Fibroblast of mammary gland (primary cell): ENCODE data around the gene OR2F1.

Experiments used
- DNase-seq: peaks from one replicate; pipeline ENCODE4 v3.0.0-alpha.2; 2010; ENCODE audit warnings: low read depth
- H3K4me3 ChIP-seq: 2 replicates; pipeline ENCODE4 v1.5.1; 2011; ENCODE audit warnings: low read depth, mild to moderate bottlenecking, low read length, moderate library complexity; ENCODE audit not compliant: control insufficient read depth
- TF ChIP-seq, protein P1 (sequence below): conservative IDR thresholded peaks from 2 replicates; pipeline ENCODE4 v1.5.1; 2011; ENCODE audit warnings: low read depth, low read length, inconsistent platforms; ENCODE audit not compliant: control insufficient read depth, insufficient read depth

OR2F1 gene

DNA sequence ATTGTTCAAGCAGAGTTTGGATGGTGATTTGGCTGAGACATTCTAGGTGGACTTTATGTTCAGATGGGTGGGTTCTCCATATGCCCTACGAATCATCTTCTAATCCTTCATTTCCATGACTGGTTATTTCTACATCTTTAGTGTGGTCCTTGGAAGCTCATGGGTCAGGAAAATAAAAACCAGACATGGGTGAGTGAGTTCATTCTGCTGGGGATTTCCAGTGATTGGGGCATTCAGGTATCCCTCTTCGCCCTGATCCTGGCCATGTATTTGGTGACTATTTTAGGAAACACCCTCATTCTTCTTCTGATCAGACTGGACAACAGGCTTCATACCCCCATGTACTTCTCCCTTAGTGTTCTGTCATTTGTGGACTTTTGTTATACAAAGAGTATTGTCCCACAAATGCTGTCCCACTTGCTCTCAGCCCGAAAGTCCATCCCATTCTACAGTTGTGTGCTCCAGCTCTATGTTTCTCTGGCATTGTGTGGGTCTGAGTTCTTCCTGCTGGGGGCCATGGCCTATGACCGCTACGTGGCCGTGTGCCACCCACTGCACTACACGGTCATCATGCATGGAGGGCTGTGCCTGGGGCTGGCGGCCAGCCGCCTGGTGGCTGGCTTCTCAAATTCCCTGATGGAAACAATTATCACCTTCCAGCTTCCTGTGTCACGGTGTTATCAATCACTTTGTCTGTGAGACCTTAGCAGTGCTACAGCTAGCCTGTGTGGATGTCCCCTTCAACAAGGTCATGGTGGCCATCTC is 26.3 kb downstream of the OR2F1 start:
- DNase-seq = peak; percentile 25
- TF ChIP-seq, protein P1, sequence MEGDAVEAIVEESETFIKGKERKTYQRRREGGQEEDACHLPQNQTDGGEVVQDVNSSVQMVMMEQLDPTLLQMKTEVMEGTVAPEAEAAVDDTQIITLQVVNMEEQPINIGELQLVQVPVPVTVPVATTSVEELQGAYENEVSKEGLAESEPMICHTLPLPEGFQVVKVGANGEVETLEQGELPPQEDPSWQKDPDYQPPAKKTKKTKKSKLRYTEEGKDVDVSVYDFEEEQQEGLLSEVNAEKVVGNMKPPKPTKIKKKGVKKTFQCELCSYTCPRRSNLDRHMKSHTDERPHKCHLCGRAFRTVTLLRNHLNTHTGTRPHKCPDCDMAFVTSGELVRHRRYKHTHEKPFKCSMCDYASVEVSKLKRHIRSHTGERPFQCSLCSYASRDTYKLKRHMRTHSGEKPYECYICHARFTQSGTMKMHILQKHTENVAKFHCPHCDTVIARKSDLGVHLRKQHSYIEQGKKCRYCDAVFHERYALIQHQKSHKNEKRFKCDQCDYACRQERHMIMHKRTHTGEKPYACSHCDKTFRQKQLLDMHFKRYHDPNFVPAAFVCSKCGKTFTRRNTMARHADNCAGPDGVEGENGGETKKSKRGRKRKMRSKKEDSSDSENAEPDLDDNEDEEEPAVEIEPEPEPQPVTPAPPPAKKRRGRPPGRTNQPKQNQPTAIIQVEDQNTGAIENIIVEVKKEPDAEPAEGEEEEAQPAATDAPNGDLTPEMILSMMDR = no peak
- no peak overlapping the region for H3K4me3 ChIP-seq

DNA sequence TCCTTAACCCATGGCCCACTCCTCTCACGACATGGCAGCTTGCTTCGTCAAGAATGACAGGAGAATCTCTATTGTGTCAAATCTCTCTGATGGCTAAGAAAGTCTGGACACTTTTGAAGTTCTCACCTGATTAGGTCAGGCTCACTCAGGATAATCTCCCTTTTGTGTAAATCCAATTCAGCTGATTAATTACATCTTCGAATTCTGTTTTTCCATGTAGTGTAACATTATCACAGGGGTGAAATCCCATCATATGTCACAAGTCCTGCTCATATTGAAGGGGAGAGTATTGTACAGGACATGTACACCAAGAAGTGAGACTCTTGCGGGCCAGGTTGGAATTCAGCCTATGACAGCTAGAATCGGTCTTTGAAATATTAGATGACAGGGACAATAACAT is 29.3 kb downstream of the OR2F1 start:
- no peak for DNase-seq
- no peak overlapping the region for H3K4me3 ChIP-seq
- TF ChIP-seq, protein P1 = no peak

DNA sequence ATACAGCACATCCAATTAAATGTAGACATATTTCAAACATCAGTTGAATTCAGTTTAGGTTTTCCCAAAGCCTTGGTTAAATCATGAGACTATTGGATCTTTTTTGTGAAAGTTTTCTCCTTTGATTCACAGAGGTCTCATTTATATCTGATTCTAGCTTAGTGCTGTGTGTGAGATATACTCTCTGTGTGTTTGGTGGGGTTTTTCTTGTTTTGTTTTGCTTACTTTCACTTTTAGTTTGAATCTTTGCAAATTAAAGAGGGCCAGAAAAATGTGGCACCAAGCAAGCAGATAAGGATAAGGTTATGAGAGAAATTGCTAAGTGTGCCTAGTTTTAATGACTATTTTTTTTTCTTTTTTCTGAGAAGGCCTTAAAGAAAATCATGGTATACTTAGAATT is 32.9 kb downstream of the OR2F1 start:
- TF ChIP-seq, protein P1 = no peak
- no peak overlapping the region for H3K4me3 ChIP-seq
- DNase-seq = no peak

DNA sequence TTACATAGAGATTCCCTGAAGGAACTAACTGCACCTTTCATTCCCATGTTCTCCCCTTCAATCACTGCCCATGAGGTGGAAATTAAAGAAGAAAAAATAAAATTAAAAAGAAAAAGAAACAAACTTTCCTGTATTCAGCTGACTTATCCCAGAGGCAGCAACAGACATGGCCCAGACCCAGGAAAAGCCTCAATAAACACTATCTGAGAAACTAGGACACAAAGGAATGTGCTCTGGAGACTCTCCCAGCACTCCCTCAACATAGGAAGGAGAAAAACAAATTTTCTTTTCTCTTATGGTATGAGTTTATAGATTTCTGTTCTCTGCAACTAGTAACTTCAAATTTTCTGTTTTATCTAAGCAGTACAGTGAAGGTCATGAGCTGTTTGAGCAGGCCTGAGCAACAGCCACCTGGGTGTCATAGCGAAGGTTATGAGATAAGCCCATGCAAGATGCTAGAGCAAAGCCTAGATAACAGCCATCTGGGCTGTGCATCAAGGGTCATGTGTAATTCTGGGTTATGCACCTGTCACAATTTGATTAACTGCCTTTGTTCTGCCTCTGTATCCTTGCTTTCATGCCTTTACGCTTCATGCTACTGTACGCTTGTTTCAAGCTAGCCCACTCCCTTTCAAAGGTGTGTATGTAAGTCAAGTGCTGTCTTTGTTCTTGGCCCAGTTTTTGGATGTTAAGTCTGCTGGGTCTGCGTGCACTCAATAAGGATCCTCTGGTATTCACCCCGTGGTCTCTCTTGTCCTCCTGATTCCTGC is 34.5 kb downstream of the OR2F1 start:
- DNase-seq = no peak
- H3K4me3 ChIP-seq = no peak overlapping the region
- TF ChIP-seq, protein P1 = no peak

DNA sequence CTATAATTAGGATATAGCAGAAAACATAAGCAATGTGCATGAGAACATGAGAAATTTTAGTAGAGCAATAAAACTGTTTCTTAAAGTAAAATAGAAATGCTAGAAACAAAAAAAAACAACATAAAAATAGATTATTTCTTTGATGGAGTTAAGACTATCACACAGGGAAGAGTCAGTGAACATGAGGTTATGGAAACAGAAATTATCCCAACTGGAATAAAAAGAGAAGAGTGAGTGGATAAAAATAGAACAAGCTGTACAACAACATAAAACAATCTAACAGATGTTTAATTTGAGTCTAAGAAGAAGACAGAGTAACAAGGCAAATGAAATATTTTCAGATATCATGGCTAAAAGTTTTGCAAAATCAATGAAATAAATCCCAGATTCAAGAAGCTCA is 38.0 kb downstream of the OR2F1 start:
- H3K4me3 ChIP-seq = no peak overlapping the region
- TF ChIP-seq, protein P1 = no peak
- no peak for DNase-seq

DNA sequence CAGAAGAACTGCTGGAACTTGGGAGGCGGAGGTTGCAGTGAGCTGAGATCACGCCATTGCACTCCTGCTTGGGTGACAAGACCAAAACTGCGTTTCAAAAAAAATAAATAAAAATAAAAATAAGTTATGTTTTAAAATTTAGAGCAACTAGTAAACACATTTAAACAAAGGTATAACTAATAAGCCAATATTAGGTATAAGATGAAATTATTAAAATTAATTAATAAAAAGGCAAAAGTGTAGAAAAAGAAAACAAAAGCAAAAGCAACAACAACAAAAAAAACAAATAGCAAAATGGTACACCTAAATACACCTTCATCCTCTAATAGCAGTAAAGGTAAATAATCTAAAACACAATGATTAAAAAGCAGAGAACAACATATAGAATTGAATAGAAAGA is 39.3 kb downstream of the OR2F1 start:
- no peak overlapping the region for H3K4me3 ChIP-seq
- TF ChIP-seq, protein P1 = no peak
- no peak for DNase-seq
